Measurements from ENCODE around the gene TOB2.
"Not testable (repeated sequence)": the region's sequence is repeated elsewhere in the genome, so short reads cannot be mapped to it uniquely, and the experiment has no call there.

GRCh38 chr22:41434361-41435003 lies 12.1 kb downstream of the TOB2 start:
- not testable (repeated sequence) for TF ChIP-seq EZH2 (IDR thresholded peaks at IDR 0.05; ENCODE audit: borderline replicate concordance, low read length); CTCF (conservative IDR thresholded peaks at IDR 0.05 in 1 of 2, IDR thresholded peaks at IDR 0.05 in 1 of 2; ENCODE audit: extremely low read depth in 1 of 2, insufficient read depth in 1 of 2, low read depth in 1 of 2, low read length in 2 of 2)

Data from mammary epithelial cell (primary cell).